HL-60 (cell line): ENCODE results near the gene CERS5.

Source experiments
- DNase-seq, 2 experiments: peaks; one replicate each; pipeline ENCODE4 v3.0.0-alpha.2; 2010 to 2020; ENCODE audit warnings: low read depth in 1 of 2, low spot score in 1 of 2
- H3K27ac ChIP-seq: fragments of 250-450 bp; sonication (Bioruptor Pico); replicated peaks from 2 replicates; pipeline ENCODE4 v1.5.1; 2020; ENCODE audit warnings: mild to moderate bottlenecking, moderate library complexity
- H3K27me3 ChIP-seq: fragments of 250-450 bp; sonication (Bioruptor Pico); 2 replicates; pipeline ENCODE4 v1.5.1; 2021; ENCODE audit warnings: mild to moderate bottlenecking, moderate library complexity; ENCODE audit not compliant: insufficient read depth, poor library complexity, severe bottlenecking
- H3K4me3 ChIP-seq: replicated peaks from 2 replicates; pipeline ENCODE4 v1.5.1; 2011; ENCODE audit warnings: mild to moderate bottlenecking, control low read depth, low read length; ENCODE audit not compliant: insufficient read depth
- GABPA ChIP-seq: IDR thresholded peaks from 2 replicates; pipeline ENCODE4 v1.6.1; 2012; ENCODE audit warnings: low read depth
- POLR2AphosphoS5 ChIP-seq: IDR thresholded peaks from 2 replicates; pipeline ENCODE4 v1.6.1; 2012; ENCODE audit warnings: low read depth
- SPI1 ChIP-seq: IDR thresholded peaks from 2 replicates; pipeline ENCODE4 v1.6.1; 2012; ENCODE audit warnings: low read depth, mild to moderate bottlenecking, borderline replicate concordance
- TF ChIP-seq, protein P1 (sequence below): IDR thresholded peaks from one replicate; pipeline ENCODE4 v1.5.1; 2011; ENCODE audit warnings: low read length, control low read depth, inconsistent platforms; ENCODE audit not compliant: insufficient read depth
- TF ChIP-seq, protein P2 (sequence below): IDR thresholded peaks from 2 replicates; pipeline ENCODE4 v1.6.1; 2012; ENCODE audit warnings: low read depth; ENCODE audit not compliant: insufficient replicate concordance

CERS5 gene

DNA sequence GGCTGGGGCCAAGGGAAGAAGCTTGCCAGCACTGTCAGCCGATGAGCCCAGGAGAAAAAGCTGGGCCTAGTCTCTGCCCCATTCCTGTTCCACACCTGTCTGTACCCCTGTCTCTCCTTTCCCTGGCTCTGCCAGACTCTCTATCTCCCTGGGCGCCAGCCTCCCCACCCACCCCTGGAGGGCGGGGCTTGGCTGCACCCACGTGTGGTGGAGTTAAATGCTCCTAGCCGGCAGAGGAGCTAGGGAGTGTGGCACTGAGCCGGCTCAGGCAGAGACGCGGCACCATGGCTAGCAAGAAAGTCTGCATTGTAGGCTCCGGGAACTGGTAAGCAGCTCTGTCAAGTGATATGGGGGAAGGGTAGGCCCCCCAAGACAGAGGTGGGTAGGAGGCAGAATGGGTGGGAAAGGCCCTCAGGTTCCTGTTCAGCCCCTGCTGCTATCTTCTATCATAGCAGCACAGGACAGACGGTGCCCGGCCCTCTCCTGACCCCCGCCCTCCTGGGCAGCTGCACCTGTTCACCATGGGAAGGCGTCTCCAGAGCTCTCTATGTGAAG lies 63.3 kb downstream of the CERS5 start, which contains the start of gene GPD1:
Gene GPD1, plus strand, starts transcription at position 242 of the 555 bp plus-strand sequence. Its CDS starts 43 bp downstream, at position 285.
- TF ChIP-seq, protein P1, sequence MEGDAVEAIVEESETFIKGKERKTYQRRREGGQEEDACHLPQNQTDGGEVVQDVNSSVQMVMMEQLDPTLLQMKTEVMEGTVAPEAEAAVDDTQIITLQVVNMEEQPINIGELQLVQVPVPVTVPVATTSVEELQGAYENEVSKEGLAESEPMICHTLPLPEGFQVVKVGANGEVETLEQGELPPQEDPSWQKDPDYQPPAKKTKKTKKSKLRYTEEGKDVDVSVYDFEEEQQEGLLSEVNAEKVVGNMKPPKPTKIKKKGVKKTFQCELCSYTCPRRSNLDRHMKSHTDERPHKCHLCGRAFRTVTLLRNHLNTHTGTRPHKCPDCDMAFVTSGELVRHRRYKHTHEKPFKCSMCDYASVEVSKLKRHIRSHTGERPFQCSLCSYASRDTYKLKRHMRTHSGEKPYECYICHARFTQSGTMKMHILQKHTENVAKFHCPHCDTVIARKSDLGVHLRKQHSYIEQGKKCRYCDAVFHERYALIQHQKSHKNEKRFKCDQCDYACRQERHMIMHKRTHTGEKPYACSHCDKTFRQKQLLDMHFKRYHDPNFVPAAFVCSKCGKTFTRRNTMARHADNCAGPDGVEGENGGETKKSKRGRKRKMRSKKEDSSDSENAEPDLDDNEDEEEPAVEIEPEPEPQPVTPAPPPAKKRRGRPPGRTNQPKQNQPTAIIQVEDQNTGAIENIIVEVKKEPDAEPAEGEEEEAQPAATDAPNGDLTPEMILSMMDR: no peak
- TF ChIP-seq GABPA (no peak), POLR2AphosphoS5 (no peak), SPI1 (no peak)
- TF ChIP-seq, protein P2, sequence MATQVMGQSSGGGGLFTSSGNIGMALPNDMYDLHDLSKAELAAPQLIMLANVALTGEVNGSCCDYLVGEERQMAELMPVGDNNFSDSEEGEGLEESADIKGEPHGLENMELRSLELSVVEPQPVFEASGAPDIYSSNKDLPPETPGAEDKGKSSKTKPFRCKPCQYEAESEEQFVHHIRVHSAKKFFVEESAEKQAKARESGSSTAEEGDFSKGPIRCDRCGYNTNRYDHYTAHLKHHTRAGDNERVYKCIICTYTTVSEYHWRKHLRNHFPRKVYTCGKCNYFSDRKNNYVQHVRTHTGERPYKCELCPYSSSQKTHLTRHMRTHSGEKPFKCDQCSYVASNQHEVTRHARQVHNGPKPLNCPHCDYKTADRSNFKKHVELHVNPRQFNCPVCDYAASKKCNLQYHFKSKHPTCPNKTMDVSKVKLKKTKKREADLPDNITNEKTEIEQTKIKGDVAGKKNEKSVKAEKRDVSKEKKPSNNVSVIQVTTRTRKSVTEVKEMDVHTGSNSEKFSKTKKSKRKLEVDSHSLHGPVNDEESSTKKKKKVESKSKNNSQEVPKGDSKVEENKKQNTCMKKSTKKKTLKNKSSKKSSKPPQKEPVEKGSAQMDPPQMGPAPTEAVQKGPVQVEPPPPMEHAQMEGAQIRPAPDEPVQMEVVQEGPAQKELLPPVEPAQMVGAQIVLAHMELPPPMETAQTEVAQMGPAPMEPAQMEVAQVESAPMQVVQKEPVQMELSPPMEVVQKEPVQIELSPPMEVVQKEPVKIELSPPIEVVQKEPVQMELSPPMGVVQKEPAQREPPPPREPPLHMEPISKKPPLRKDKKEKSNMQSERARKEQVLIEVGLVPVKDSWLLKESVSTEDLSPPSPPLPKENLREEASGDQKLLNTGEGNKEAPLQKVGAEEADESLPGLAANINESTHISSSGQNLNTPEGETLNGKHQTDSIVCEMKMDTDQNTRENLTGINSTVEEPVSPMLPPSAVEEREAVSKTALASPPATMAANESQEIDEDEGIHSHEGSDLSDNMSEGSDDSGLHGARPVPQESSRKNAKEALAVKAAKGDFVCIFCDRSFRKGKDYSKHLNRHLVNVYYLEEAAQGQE: no peak
- no peak within 1 kb of the TSS for H3K4me3 ChIP-seq
- no peaks in the 10 kb centered on the region for H3K27me3 ChIP-seq
- H3K27ac ChIP-seq: no peak within 1 kb of the TSS
- no peak for DNase-seq

DNA sequence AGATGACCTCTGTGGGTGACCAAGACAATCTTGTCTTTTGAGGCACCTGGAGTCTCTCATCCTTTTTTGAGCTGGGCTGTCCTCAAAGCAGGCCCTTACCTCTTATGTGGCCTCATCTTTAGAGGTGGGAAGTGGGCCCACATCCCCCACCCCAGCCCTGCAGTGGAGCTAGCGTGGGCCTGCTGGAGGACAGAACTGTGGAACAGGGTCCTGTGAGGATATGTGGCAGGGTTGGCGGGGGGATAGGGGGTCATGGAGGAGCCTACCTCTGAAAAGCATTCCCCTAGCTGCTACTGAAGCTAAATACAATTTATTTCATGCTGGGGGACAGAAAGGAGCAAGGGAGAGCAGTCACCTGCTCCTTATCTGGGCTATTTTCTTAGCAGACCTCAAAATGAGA lies 63.8 kb downstream of the CERS5 start:
- H3K27ac ChIP-seq: no peak overlapping the region
- no peak for DNase-seq
- TF ChIP-seq SPI1 (no peak), POLR2AphosphoS5 (no peak), GABPA (no peak)
- TF ChIP-seq, protein P1: no peak
- TF ChIP-seq, protein P2: no peak
- H3K27me3 ChIP-seq: no peaks in the 10 kb centered on the region
- H3K4me3 ChIP-seq: no peak overlapping the region

DNA sequence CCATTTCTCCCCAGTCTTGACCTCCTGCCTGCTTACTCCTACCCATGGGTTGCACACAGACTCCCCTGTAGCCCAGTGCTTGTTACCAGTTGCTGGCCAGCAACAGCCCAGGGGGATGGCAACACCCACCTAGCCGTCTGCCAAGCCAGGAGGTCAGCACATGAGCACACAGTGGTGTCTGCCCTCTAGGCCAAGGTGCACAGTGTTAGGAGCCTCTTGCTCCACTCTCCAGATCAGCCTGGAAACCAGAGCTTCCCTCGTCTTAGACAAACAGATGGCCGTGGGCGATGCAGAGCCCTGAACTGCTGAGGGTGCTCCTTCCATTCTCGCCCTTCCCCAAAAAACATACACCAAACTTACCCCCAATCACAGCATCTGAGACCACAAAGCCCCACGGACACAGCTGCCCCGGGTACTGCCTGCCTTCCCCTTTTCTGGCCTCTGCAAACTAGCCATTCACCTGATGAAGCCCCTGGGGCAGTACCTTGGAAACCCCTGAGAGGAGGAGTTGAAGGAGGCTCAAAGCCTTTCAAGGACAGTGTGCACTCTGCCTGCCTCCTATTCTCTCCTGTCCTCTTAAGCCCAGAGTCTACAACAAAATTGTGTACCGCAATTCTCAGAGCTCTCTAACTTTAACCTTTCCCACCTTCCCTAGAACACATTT lies 64.4 kb downstream of the CERS5 start:
- no peak for DNase-seq
- Histone ChIP-seq H3K27me3 (no peaks in the 10 kb centered on the region), H3K4me3 (no peak overlapping the region), H3K27ac (no peak overlapping the region)
- TF ChIP-seq GABPA (no peak), POLR2AphosphoS5 (no peak), SPI1 (no peak)
- TF ChIP-seq, protein P1: no peak
- TF ChIP-seq, protein P2: no peak
